SK-N-SH (cell line): ENCODE results near the gene SLC5A1. TPM values are rescaled to one million over a fixed set of nuclear protein-coding genes. Genes with fewer than 3 reads are reported as not detected.

ENCODE experiments used
- CTCF ChIA-PET: fragments of 300-600, 350-600 bp; formaldehyde crosslinking; extraction: SDS; loops from one replicate; lab custom pipeline; 2021; lab: Yijun Ruan, JAX
- POLR2A ChIA-PET: fragments of 350-600 bp; sonication (Branson Sonifier 250); formaldehyde crosslinking; extraction: SDS; loops from one replicate; lab custom pipeline; 2020; ENCODE audit warnings: antibody characterized with exemption, inconsistent platforms; lab: Yijun Ruan, JAX
- DNase-seq: peaks from one replicate; pipeline ENCODE4 v3.0.0; 2012
- H2AFZ ChIP-seq: fragments of 200-600 bp; sonication (generic); 2 replicates; pipeline ENCODE4 v1.8.1; 2016; ENCODE audit warnings: antibody characterized with exemption, mild to moderate bottlenecking, low read depth
- H3F3A ChIP-seq: fragments of 200-600 bp; sonication (generic); replicated peaks from 2 replicates; pipeline ENCODE3; 2016; ENCODE audit warnings: antibody characterized with exemption, mild to moderate bottlenecking; ENCODE audit not compliant: insufficient read depth
- H3K27ac ChIP-seq, 2 experiments: fragments of 200-500 bp in 1 of 2; fragments of 200-600 bp in 1 of 2; sonication (Bioruptor generic) in 1 of 2; sonication (generic), shearing (Covaris generic) in 1 of 2; 2 replicates each; pipeline versions ENCODE4 v1.5.1 to v1.6.1; 2014 to 2016; ENCODE audit warnings: low read depth in 2 of 2, inconsistent platforms in 1 of 2, low read length in 1 of 2, mild to moderate bottlenecking in 1 of 2, mixed read lengths in 1 of 2
- H3K27me3 ChIP-seq: fragments of 200-600 bp; sonication (generic), shearing (Covaris generic); 2 replicates; pipeline ENCODE4 v1.6.1; 2016; ENCODE audit warnings: mixed run types; ENCODE audit not compliant: insufficient read depth
- H3K36me3 ChIP-seq, 2 experiments: fragments of 200-500 bp in 1 of 2; fragments of 200-600 bp in 1 of 2; sonication (Bioruptor generic) in 1 of 2; sonication (generic) in 1 of 2; replicated peaks in 1 of 2; 2 replicates each; pipeline versions ENCODE3 to v1.5.1; 2014 to 2016; ENCODE audit warnings: low read length in 1 of 2, mild to moderate bottlenecking in 1 of 2; ENCODE audit not compliant: insufficient read depth in 2 of 2, control insufficient read depth in 1 of 2
- H3K4me1 ChIP-seq, 2 experiments: fragments of 200-500 bp in 1 of 2; fragments of 200-600 bp in 1 of 2; sonication (Bioruptor generic) in 1 of 2; sonication (generic), shearing (Covaris generic) in 1 of 2; 2 replicates each; pipeline versions ENCODE4 v1.5.1 to v1.6.1; 2014 to 2016; ENCODE audit warnings: low read depth in 1 of 2, low read length in 1 of 2, mixed run types in 1 of 2; ENCODE audit not compliant: insufficient read depth in 2 of 2, control insufficient read depth in 1 of 2
- H3K4me2 ChIP-seq: fragments of 200-600 bp; sonication (generic), shearing (Covaris generic); 2 replicates; pipeline ENCODE4 v1.6.1; 2017; ENCODE audit warnings: mixed run types
- H3K4me3 ChIP-seq, 2 experiments: fragments of 200-500 bp in 1 of 2; fragments of 200-600 bp in 1 of 2; sonication (Bioruptor generic) in 1 of 2; sonication (generic), shearing (Covaris generic) in 1 of 2; 2 replicates each; pipeline versions ENCODE4 v1.5.1 to v1.8.1; 2014 to 2016; ENCODE audit warnings: low read depth in 2 of 2, inconsistent platforms in 1 of 2, low read length in 1 of 2, mild to moderate bottlenecking in 1 of 2, mixed read lengths in 1 of 2, moderate library complexity in 1 of 2
- H3K79me2 ChIP-seq: fragments of 200-600 bp; sonication (generic); 2 replicates; pipeline ENCODE4 v1.8.1; 2017; ENCODE audit warnings: mild to moderate bottlenecking; ENCODE audit not compliant: insufficient read depth
- H3K9ac ChIP-seq: fragments of 200-600 bp; sonication (generic); 2 replicates; pipeline ENCODE4 v1.6.1; 2017; ENCODE audit warnings: mixed run types
- H3K9me2 ChIP-seq: fragments of 200-600 bp; sonication (generic); 2 replicates; pipeline ENCODE4 v1.6.1; 2017; ENCODE audit warnings: mixed run types
- H3K9me3 ChIP-seq: fragments of 200-600 bp; sonication (generic); 2 replicates; pipeline ENCODE4 v1.6.1; 2017; ENCODE audit warnings: mixed run types, mild to moderate bottlenecking, moderate library complexity
- H4K20me1 ChIP-seq: fragments of 200-600 bp; sonication (generic); 2 replicates; pipeline ENCODE4 v1.6.1; 2017; ENCODE audit warnings: mild to moderate bottlenecking, mixed run types; ENCODE audit not compliant: insufficient read depth
- CHD2 ChIP-seq: fragments of 150-350 bp; IDR thresholded peaks from 2 replicates; pipeline ENCODE4 v1.6.1; 2018; ENCODE audit warnings: low read length; ENCODE audit not compliant: partially characterized antibody
- FOXJ3 ChIP-seq: sonication (generic); formaldehyde crosslinking; IDR thresholded peaks from 2 replicates; pipeline ENCODE4 v1.5.1; 2020; ENCODE audit warnings: mild to moderate bottlenecking, missing genetic modification reagents
- FOXM1 ChIP-seq: IDR thresholded peaks from 2 replicates; pipeline ENCODE4 v1.4.0; 2012; ENCODE audit warnings: low read depth, mild to moderate bottlenecking
- MEF2A ChIP-seq: IDR thresholded peaks from 2 replicates; pipeline ENCODE4 v1.4.0; 2012; ENCODE audit warnings: low read depth, borderline replicate concordance
- MXI1 ChIP-seq: IDR thresholded peaks from 2 replicates; pipeline ENCODE4 v1.6.1; 2012; ENCODE audit warnings: mild to moderate bottlenecking, low read depth, low read length, improper control_type of control experiment
- POLR2AphosphoS5 ChIP-seq: IDR thresholded peaks from 2 replicates; pipeline ENCODE4 v1.6.1; 2012; ENCODE audit warnings: low read depth, low read length
- RAD21 ChIP-seq: IDR thresholded peaks from 2 replicates; pipeline ENCODE4 v1.6.1; 2012; ENCODE audit warnings: mild to moderate bottlenecking, low read length
- RCOR1 ChIP-seq: fragments of 150-350 bp; IDR thresholded peaks from 2 replicates; pipeline ENCODE4 v1.6.1; 2017; ENCODE audit warnings: antibody characterized with exemption, low read length
- REST ChIP-seq: IDR thresholded peaks from 2 replicates; pipeline ENCODE4 v1.6.1; 2012; ENCODE audit warnings: mild to moderate bottlenecking, low read depth, low read length, moderate library complexity
- SMC3 ChIP-seq: IDR thresholded peaks from 2 replicates; pipeline ENCODE4 v1.6.1; 2012; ENCODE audit warnings: low read depth, low read length, improper control_type of control experiment
- TAF1 ChIP-seq: IDR thresholded peaks from 2 replicates; pipeline ENCODE4 v1.6.1; 2012; ENCODE audit warnings: low read depth, mild to moderate bottlenecking, low read length, moderate library complexity, borderline replicate concordance
- TEAD4 ChIP-seq: IDR thresholded peaks from 2 replicates; pipeline ENCODE4 v1.4.0; 2012; ENCODE audit warnings: mild to moderate bottlenecking, borderline replicate concordance; ENCODE audit not compliant: insufficient read depth
- USF2 ChIP-seq: fragments of 150-350 bp; IDR thresholded peaks from 2 replicates; pipeline ENCODE4 v1.6.1; 2017; ENCODE audit warnings: antibody characterized with exemption, low read length, low read depth, borderline replicate concordance
- WGBS: methylation state at CpG from one replicate; pipeline ENCODE4 v1.1.6; 2017; ENCODE audit warnings: low lambda C conversion rate; 5-methylcytosine and 5-hydroxymethylcytosine counted together
- polyA plus RNA-seq, 3 experiments: library from polyadenylated mRNA; depleted of rRNA; stranded (reverse); fragments of >200 nt; gene quantifications; 2 replicates each; pipeline ENCODE4 v1.2.3, GENCODE V29; 2012

The SLC5A1 gene
- polyA plus RNA-seq, 1 of the 3 experiments (the other 2 are of a cell fraction): not detected

GRCh38 chr22:32052244-32052643 is 9.2 kb downstream of the SLC5A1 start:
- Histone ChIP-seq H3F3A (no peaks in the 10 kb centered on the region), H3K36me3 (no peaks in the 10 kb centered on the region), H3K4me2 (no peak overlapping the region), H3K9me2 (no peaks in the 10 kb centered on the region), H4K20me1 (no peaks in the 10 kb centered on the region), H3K79me2 (no peaks in the 10 kb centered on the region), H3K27me3 (no peaks in the 10 kb centered on the region; the same call in 1 of the 2 replicates), H3K9ac (no peak overlapping the region), H2AFZ (no peak overlapping the region), H3K4me1 (peaks cover 0 to 9% of the 10 kb centered on the region in 2 experiments; a peak in 2 of 4 replicates), H3K4me3 (no peak overlapping the region), H3K27ac (no peak overlapping the region), H3K9me3 (no peaks in the 10 kb centered on the region)
- TF ChIP-seq MEF2A: no peak
- no peak for TF ChIP-seq RAD21
- TF ChIP-seq TAF1: no peak
- TF ChIP-seq TEAD4: no peak
- TF ChIP-seq SMC3: no peak
- TF ChIP-seq FOXJ3 (CRISPR knock-in tag): no peak
- no peak for TF ChIP-seq CHD2
- TF ChIP-seq POLR2AphosphoS5: no peak
- no peak for TF ChIP-seq USF2
- no peak for TF ChIP-seq REST
- no peak for TF ChIP-seq MXI1
- no peak for TF ChIP-seq FOXM1
- no peak for TF ChIP-seq RCOR1
- CTCF ChIA-PET: interaction anchor here (0.9 to 1.3 kb wide), 4 partner anchors 9 to 82 kb away, joined by 3 to 5 read pairs (median 4); partner anchors contain the start of gene SLC5A1
- DNase-seq: no peak
- POLR2A ChIA-PET: no interaction called here
- WGBS: 22% methylated on average over 2 of the region's 2 CpGs
